GM10847 (cell line): Measurements from ENCODE around the gene SLC39A3.

Experiments used
- POLR2A ChIP-seq: IDR thresholded peaks from 2 replicates; pipeline ENCODE4 v1.6.1; 2011; ENCODE audit not compliant: insufficient read length; ENCODE audit errors: extremely low read depth

The SLC39A3 gene

GRCh38 chr19:2774083-2774679 lies 34.4 kb upstream of the SLC39A3 start:
- no peak for TF ChIP-seq POLR2A

GRCh38 chr19:2771786-2772674 lies 32.2 kb upstream of the SLC39A3 start:
- TF ChIP-seq POLR2A: no peak

DNA sequence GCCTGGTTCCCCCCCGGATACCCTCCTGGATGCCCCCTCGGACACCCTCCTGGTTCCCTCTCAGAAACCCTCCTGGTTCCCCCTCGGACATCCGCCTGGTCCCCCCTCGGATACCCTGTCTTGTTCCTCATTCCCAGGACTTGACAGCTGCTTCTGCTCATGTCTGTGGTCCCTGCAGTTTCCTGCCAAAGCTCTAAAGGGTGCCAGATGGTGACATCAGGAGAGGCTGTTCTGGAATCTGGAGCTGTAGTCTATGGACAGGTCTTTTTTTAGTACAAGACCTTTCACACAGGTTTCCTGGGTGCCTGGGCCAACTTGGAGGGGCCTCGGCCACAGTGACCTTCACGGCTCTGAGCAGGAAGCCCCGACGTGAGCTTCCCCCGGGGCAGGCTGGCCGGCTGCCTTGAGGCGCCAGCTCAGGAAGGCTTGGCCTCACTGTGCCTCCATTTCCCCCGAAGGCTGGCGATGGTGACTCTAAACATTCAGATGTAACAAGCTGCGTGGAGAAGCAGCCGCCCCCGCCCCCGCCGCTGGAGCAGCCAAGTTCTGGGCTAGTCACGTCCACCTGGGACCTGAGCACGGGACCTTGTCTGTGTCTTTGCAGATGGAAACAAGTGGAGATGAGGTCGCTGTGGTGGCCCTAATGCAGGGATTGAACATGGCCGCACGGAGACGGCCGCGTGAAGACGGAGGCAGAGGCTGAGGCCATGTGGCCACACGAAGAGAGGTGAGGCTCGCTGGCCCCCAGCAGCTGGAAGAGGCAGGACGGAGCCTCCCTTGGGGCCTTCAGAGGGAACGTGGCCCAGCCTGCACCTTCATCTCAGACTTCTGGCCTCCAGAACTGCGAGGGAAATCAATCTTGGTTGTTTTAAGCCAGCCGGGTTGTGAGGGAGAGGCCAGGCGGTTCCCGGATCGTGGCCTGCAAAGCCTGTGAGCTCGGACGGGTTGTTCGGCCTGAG lies 30.5 kb upstream of the SLC39A3 start:
- no peak for TF ChIP-seq POLR2A

GRCh38 chr19:2769218-2769617 lies 29.4 kb upstream of the SLC39A3 start:
- no peak for TF ChIP-seq POLR2A

DNA sequence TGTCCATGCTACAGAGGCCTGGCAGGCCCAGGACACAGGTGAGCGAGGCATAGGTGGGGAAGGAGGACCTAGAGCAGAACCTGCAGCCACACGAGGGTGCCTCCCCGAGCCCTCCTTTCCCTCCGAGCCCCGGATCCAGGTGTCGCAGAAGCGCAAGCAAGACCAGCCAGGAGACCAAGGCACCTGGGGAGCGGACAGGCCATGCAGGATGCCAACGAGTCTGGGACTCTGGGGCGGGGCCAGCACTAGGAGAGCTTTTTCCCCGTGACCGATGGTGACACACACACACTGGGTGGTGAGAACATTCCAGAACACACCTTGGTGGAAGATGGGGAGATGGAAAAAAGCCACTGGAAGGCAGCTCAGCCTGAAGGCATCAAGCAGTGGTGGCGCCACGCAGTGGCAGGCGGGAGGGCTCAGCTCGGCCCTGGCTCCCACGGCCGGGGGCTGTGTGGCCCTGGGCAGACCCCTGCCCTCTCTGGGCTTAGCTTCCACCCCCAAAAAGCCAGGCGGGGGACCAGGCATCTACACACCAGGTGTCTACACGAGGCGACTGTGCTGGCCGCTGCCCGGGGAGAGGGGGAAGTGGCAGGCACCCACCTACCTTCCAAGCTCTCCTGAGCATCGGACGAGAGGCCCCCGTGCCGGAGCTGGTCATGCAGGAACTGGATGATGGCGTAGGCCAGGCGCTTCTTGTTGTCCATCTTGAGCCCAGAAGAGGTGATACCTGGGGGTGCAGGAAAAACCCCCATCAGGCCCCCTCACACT lies 28.7 kb upstream of the SLC39A3 start:
- no peak for TF ChIP-seq POLR2A

DNA sequence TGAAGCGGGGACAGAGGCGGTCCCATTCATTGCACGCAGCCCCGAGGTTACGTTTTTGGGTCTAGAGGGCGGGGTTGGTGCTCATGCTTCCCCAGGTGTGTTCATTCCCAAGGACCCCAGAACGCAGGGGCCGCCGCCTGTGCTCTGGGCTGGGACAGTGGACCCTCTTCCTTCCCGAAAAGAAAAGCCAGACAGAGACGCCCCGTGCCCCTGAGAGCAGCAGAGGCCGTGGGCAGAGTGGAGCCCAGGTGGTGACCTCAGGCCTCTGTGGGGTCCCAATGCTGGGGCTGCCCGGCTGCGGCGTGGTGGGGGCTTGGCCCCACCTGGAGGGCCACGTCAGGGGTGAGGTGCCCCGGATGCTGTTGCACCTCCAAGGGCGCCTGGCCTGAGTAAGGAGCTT lies 27.9 kb upstream of the SLC39A3 start:
- no peak for TF ChIP-seq POLR2A

DNA sequence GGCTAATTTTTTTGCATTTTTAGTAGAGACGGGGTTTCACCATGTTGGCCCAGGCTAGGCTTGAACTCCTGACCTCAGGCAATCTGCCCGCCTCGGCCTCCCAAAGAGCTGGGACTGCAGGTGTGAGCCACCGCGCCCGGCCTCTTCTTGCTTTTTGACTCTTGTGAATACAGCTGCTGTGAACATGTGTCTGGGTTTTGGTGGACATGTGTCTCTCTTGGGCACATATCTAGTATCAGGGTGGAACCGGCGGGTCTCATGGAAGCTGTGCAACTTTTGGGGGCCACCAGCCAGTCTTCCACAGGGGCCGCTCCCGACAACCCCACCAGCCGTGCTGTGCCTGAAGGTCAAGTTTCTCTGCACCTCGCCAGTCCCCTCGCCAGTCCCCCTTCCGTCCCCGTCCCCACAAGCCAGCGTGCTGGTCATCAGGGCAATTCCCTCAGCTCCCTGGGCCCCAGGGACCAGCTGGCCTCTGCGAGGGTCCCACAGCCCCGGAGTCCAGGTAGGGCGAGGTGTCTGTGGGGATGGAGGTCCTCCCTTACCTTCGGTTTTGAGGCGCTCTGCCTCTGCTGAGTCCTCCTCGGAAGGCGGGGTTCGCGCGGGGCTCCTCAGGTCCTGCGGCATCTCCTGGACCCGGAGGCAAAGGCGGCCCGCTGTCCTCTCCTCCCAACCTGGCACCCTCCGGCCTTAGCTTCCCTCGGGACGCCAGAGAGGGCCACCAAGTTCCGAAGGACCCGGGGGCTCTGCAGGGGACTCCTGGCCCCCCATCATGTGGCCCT lies 27.0 kb upstream of the SLC39A3 start:
- TF ChIP-seq POLR2A: no peak

DNA sequence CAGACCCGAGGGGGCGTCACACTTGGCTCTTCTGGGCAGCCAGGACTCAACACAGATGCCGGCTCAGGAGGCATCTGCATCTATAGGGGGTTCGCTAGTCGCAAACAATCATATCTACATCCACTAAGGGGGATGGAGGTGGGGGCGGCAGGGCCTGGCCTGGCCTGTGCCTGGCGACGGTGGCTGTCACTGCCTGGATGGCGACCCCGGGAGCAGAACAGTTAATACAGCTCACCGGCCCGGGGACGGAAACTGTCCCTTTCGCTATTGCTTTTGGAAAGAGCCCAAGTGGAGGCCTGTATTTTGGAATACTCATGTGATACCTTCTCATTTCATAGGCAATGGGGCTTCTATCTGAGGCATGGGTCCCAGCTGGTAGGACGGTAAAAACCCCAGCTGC lies 25.6 kb upstream of the SLC39A3 start:
- no peak for TF ChIP-seq POLR2A

DNA sequence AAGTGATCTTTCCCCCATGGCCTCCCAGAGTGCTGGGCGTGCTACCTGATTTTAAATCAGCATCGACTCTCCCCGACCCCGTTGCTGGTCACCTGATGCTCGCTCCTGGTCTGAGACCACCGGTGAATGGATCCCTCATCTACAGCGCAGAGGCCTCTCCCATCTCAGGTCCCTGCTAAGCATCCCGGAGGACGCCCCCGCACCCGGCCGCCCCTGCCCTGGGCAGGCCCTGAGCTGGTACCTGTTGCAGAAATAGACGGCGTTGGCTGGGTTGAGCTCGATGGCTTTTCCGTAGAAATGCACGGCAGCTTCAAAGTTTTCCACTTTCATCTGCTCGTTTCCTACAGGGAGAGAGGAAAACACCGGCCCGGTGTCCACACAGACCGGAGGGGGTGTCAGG lies 25.1 kb upstream of the SLC39A3 start:
- TF ChIP-seq POLR2A: no peak

DNA sequence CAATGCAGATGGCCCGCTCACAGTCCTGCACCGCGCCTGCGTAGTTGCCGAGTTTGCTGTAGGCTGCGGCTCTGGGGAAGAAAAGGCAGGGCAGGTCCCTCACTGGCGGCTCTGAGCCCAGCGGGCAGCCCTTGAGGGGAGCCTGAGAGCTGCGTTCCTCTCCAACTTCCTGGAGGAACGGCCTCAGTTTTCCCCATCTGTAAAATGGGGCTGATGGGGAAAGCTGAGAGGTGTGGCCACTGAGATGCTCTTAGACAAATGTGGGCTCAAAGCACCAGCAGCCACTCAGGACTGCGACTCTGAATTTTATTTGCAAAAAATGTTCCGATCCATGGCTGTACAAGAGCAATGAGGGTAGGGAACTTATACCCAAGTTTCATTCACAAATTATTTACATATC lies 23.9 kb upstream of the SLC39A3 start:
- no peak for TF ChIP-seq POLR2A

DNA sequence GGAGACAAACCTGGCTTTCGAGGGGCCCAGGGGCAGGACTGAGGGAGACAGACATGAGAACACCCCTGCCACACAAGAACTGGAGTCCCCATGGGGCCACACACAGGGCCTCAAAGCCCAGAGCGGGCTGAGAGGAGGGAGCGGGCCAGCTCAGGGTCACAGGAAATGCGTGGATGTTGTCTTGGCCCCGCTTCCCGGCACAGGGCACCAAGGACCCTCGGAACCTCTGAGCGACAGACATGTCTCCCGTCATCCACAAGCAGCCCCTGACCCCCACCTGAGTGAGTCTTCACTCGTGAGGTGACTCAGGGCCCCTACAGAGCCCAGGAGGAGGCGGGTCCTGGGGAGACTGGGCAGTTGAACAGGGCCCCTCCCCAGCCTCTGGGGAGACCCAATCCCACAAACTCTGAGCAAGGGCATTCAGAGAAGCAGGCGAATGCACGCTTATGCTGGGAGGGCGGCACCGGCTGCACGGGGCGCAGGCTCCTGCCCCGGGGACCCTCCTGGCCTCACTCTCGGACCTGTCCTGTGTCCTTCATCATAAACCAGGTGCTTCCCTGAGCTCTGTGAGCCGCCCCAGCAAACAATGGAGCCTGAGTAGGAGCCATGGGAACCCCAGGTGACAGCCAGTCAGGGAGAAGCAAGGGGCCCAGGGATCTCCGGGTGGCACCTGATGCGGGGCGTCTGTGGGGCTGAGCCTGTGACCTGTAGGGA lies 23.1 kb upstream of the SLC39A3 start:
- TF ChIP-seq POLR2A: no peak

GRCh38 chr19:2761876-2762782 lies 22.3 kb upstream of the SLC39A3 start:
- no peak for TF ChIP-seq POLR2A
